DOHH2 (cell line): ENCODE measurements around the gene SLFN13.

Source experiments
- H3F3A ChIP-seq: fragments of 200-600 bp; sonication (generic), shearing (Covaris generic); 2 replicates; pipeline ENCODE4 v1.6.0; 2016; ENCODE audit warnings: antibody characterized with exemption, mild to moderate bottlenecking; ENCODE audit not compliant: control insufficient read depth, insufficient read depth
- H3K27ac ChIP-seq: fragments of 200-600 bp; sonication (generic); 2 replicates; pipeline ENCODE4 v1.5.1; 2014; ENCODE audit warnings: low read depth, mild to moderate bottlenecking, low read length, moderate library complexity
- H3K27me3 ChIP-seq: fragments of 200-600 bp; sonication (generic); 2 replicates; pipeline ENCODE4 v1.6.1; 2014; ENCODE audit warnings: mild to moderate bottlenecking, low read length, mixed read lengths; ENCODE audit not compliant: control insufficient read depth
- H3K36me3 ChIP-seq: fragments of 200-600 bp; sonication (generic); 2 replicates; pipeline ENCODE4 v1.6.1; 2014; ENCODE audit warnings: mild to moderate bottlenecking, low read length, moderate library complexity, mixed read lengths; ENCODE audit not compliant: control insufficient read depth
- H3K4me1 ChIP-seq: fragments of 200-600 bp; sonication (generic); 2 replicates; pipeline ENCODE4 v1.6.1; 2014; ENCODE audit warnings: mild to moderate bottlenecking, low read length, mixed read lengths; ENCODE audit not compliant: control insufficient read depth
- H3K4me2 ChIP-seq: fragments of 200-600 bp; sonication (generic); 2 replicates; pipeline ENCODE4 v1.6.0; 2014; ENCODE audit warnings: mild to moderate bottlenecking, low read length, moderate library complexity
- H3K4me3 ChIP-seq: fragments of 200-600 bp; sonication (generic); 2 replicates; pipeline ENCODE4 v1.5.1; 2014; ENCODE audit warnings: mild to moderate bottlenecking, low read length, mixed read lengths
- H3K79me2 ChIP-seq: fragments of 200-600 bp; sonication (generic); 2 replicates; pipeline ENCODE4 v1.6.1; 2014; ENCODE audit warnings: mild to moderate bottlenecking, low read length, mixed read lengths; ENCODE audit not compliant: control insufficient read depth
- H3K9me2 ChIP-seq: fragments of 200-600 bp; sonication (generic); replicated peaks from 2 replicates; pipeline ENCODE4 v1.6.1; 2014; ENCODE audit warnings: mild to moderate bottlenecking, low read length, mixed read lengths; ENCODE audit not compliant: control insufficient read depth
- H3K9me3 ChIP-seq: fragments of 200-600 bp; sonication (generic); 2 replicates; pipeline ENCODE4 v1.6.1; 2014; ENCODE audit warnings: antibody characterized with exemption, low read length, mixed read lengths; ENCODE audit not compliant: control insufficient read depth, insufficient read depth
- H4K20me1 ChIP-seq: fragments of 200-600 bp; sonication (generic); 2 replicates; pipeline ENCODE4 v1.6.0; 2014; ENCODE audit warnings: low read depth, mild to moderate bottlenecking, antibody characterized with exemption, low read length, moderate library complexity; ENCODE audit not compliant: control insufficient read depth, insufficient read depth
- CTCF ChIP-seq: fragments of 200-600 bp; sonication (generic); IDR thresholded peaks from one replicate; pipeline ENCODE4 v1.5.1; 2014; ENCODE audit warnings: antibody characterized with exemption, mild to moderate bottlenecking, low read depth, low read length; ENCODE audit not compliant: poor library complexity, severe bottlenecking
- EZH2phosphoT487 ChIP-seq: fragments of 200-600 bp; sonication (generic); IDR thresholded peaks from 2 replicates; pipeline ENCODE4 v1.6.1; 2017; ENCODE audit warnings: borderline replicate concordance, mild to moderate bottlenecking, antibody characterized with exemption, low read length, moderate library complexity, mixed read lengths

The SLFN13 gene

DNA sequence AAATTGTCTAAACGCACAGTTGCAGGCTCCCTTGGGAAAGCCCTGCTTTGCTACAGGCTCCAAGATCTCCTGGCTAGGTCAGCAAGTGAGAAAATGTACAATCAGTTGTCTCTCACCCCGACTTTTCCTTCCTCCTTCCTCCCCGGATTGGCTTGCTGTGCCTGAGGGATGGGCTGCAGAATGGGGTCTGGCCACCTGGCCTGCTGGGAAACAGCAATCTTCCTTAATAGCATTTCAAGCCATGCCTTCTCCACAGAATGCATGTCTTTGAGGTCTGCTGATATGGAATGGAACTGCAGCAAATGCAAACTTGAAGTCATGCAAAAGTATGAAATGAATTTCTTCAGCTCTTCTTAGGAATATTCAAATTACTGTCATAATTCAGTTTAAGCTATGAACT is 42.9 kb upstream of the SLFN13 start:
- no peak for TF ChIP-seq EZH2phosphoT487
- no peak for TF ChIP-seq CTCF
- Histone ChIP-seq H3K79me2 (no peaks in the 10 kb centered on the region), H4K20me1 (no peaks in the 10 kb centered on the region), H3K27ac (no peak overlapping the region), H3K4me1 (no peaks in the 10 kb centered on the region), H3F3A (no peaks in the 10 kb centered on the region), H3K4me3 (no peak overlapping the region), H3K4me2 (no peak overlapping the region), H3K36me3 (no peaks in the 10 kb centered on the region), H3K27me3 (peaks cover 55% of the 10 kb centered on the region), H3K9me2 (no peaks in the 10 kb centered on the region), H3K9me3 (peaks cover 8% of the 10 kb centered on the region; the same call in 1 of the 2 replicates)

GRCh38 chr17:35489944-35490343 is 41.4 kb upstream of the SLFN13 start:
- Histone ChIP-seq H3K4me3 (no peak overlapping the region), H3F3A (no peaks in the 10 kb centered on the region), H3K9me2 (no peaks in the 10 kb centered on the region), H4K20me1 (no peaks in the 10 kb centered on the region), H3K4me1 (no peaks in the 10 kb centered on the region), H3K9me3 (peaks cover 8% of the 10 kb centered on the region; the same call in 1 of the 2 replicates), H3K36me3 (no peaks in the 10 kb centered on the region), H3K27ac (no peak overlapping the region), H3K79me2 (no peaks in the 10 kb centered on the region), H3K4me2 (no peak overlapping the region), H3K27me3 (peaks cover 55% of the 10 kb centered on the region)
- TF ChIP-seq EZH2phosphoT487, result no peak
- TF ChIP-seq CTCF, result no peak

DNA sequence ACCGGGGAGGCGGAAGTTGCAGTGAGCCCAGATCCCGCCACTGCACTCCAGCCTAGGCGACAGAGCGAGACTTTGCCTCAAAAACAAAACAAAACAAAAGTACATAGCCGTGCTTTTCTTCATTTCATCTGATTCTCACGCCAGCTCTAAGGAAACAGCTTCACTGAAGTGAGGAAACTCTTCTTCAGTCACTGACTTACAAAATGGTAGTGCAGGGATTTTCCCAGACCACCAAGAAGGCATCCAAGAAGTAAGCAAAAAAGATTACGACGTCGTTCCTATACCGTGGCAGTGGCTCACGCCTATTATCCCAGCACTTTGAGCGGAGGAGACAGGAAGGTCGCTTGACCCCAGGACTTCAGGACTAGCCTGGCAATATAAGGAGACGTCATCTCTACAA is 40.4 kb upstream of the SLFN13 start:
- H3K79me2 ChIP-seq, result no peaks in the 10 kb centered on the region
- H3F3A ChIP-seq, result no peaks in the 10 kb centered on the region
- H3K27me3 ChIP-seq, result peaks cover 52% of the 10 kb centered on the region
- no peak overlapping the region for H3K27ac ChIP-seq
- H3K4me3 ChIP-seq, result no peak overlapping the region
- H3K9me3 ChIP-seq, result peaks cover 8% of the 10 kb centered on the region; the same call in 1 of the 2 replicates
- no peak overlapping the region for H3K4me2 ChIP-seq
- no peaks in the 10 kb centered on the region for H3K4me1 ChIP-seq
- H4K20me1 ChIP-seq, result no peaks in the 10 kb centered on the region
- TF ChIP-seq CTCF (no peak), EZH2phosphoT487 (no peak)
- H3K36me3 ChIP-seq, result no peaks in the 10 kb centered on the region
- H3K9me2 ChIP-seq, result no peaks in the 10 kb centered on the region
